ENCODE measurements around the gene NDUFS8.
"Not testable (repeated sequence)": the region's sequence is repeated elsewhere in the genome, so short reads cannot be mapped to it uniquely, and the experiment has no call there.

The NDUFS8 gene

DNA sequence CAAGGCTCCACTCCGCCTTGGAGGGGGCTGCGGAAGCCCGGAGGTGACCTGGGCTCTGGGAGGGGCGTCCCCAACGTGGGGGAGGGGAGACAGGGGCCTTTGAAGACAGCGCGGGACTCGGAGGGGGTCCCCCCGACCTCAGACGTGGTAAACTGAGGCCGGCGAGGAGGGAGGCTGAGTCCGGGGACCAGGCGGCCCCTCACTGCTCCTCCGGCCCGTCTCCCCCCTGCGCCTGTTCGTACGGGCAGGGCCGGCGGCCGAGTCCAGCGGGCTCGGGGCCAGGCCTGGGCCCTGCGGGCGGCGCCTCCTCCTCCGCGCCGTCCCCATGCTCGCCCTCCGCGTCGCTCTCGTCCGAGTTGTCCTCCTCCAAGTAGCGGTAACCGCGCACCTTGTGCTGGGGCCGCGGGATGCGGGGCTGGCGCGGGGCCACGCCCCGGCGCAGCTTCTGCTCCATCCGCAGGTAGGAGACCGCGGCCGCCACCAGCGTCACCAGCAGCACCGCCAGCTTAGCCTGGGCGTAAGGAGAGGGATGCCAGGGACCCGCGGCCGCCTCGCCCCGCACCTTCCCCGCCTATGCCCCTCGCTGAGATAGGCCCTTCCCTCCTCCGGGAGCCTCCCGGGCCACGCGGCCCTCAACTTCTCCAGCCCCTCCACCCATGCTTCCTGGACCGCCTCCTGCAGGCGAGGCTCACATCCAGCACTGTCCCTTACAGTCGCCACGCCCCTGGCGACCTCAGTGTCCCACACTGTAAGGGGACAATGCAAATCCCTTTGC is 38.9 kb upstream of the NDUFS8 start:
- not testable (repeated sequence) for H3K4me3 ChIP-seq (ENCODE audit: low read length); H3K9me3 ChIP-seq (ENCODE audit: control insufficient read depth, insufficient read depth, low read length); H3K4me2 ChIP-seq (ENCODE audit: low read length)

GRCh38 chr11:67993821-67994220 is 36.7 kb upstream of the NDUFS8 start:
- peak overlapping the region; percentile 30; the same call in 1 of the 2 replicates for H3K4me2 ChIP-seq (ENCODE audit: low read length)
- H3K4me3 ChIP-seq (ENCODE audit: low read length); H4K20me1 ChIP-seq (ENCODE audit: control insufficient read depth, insufficient read depth, low read depth, low read length): not testable (repeated sequence)

More for the DNA sequence above, 38.9 kb upstream of the NDUFS8 start:
- H3K27ac ChIP-seq (ENCODE audit: low read depth, low read length); H3K9me2 ChIP-seq (replicated peaks; ENCODE audit: control insufficient read depth, low read length); H4K20me1 ChIP-seq (ENCODE audit: control insufficient read depth, insufficient read depth, low read depth, low read length); H3F3A ChIP-seq (ENCODE audit: control insufficient read depth, insufficient read depth); H3K27me3 ChIP-seq (ENCODE audit: control insufficient read depth, low read length); H3K79me2 ChIP-seq (ENCODE audit: control insufficient read depth, low read length): not testable (repeated sequence)
- peaks cover 15% of the 10 kb centered on the region for H3K4me1 ChIP-seq (ENCODE audit: control insufficient read depth, low read length)
- peaks cover 18% of the 10 kb centered on the region for H3K36me3 ChIP-seq (ENCODE audit: control insufficient read depth, low read length)

GRCh38 chr11:67994387-67994786 is 36.1 kb upstream of the NDUFS8 start:
- H3K4me2 ChIP-seq (ENCODE audit: low read length); H3K27ac ChIP-seq (ENCODE audit: low read depth, low read length); H3K27me3 ChIP-seq (ENCODE audit: control insufficient read depth, low read length): not testable (repeated sequence)

More at GRCh38 chr11:67993821-67994220, 36.7 kb upstream of the NDUFS8 start:
- not testable (repeated sequence) for H3K27ac ChIP-seq (ENCODE audit: low read depth, low read length); H3F3A ChIP-seq (ENCODE audit: control insufficient read depth, insufficient read depth); H3K27me3 ChIP-seq (ENCODE audit: control insufficient read depth, low read length); H3K9me3 ChIP-seq (ENCODE audit: control insufficient read depth, insufficient read depth, low read length); H3K9me2 ChIP-seq (replicated peaks; ENCODE audit: control insufficient read depth, low read length); H3K79me2 ChIP-seq (ENCODE audit: control insufficient read depth, low read length)
- TF ChIP-seq CTCF (IDR thresholded peaks at IDR 0.05; ENCODE audit: low read depth, low read length, poor library complexity, severe bottlenecking): peak; percentile 49
- peaks cover 41% of the 10 kb centered on the region for H3K36me3 ChIP-seq (ENCODE audit: control insufficient read depth, low read length)
- H3K4me1 ChIP-seq (ENCODE audit: control insufficient read depth, low read length): peaks cover 20% of the 10 kb centered on the region

GRCh38 chr11:67995129-67995528 is 35.4 kb upstream of the NDUFS8 start:
- not testable (repeated sequence) for H3K79me2 ChIP-seq (ENCODE audit: control insufficient read depth, low read length); H3K27ac ChIP-seq (ENCODE audit: low read depth, low read length); H3K4me3 ChIP-seq (ENCODE audit: low read length); H3K27me3 ChIP-seq (ENCODE audit: control insufficient read depth, low read length); H4K20me1 ChIP-seq (ENCODE audit: control insufficient read depth, insufficient read depth, low read depth, low read length); H3F3A ChIP-seq (ENCODE audit: control insufficient read depth, insufficient read depth); H3K9me3 ChIP-seq (ENCODE audit: control insufficient read depth, insufficient read depth, low read length); H3K4me2 ChIP-seq (ENCODE audit: low read length); H3K9me2 ChIP-seq (replicated peaks; ENCODE audit: control insufficient read depth, low read length)
- H3K36me3 ChIP-seq (ENCODE audit: control insufficient read depth, low read length): peaks cover 53% of the 10 kb centered on the region
- H3K4me1 ChIP-seq (ENCODE audit: control insufficient read depth, low read length): peaks cover 20% of the 10 kb centered on the region

More at GRCh38 chr11:67994387-67994786, 36.1 kb upstream of the NDUFS8 start:
- Histone ChIP-seq H3K36me3 (ENCODE audit: control insufficient read depth, low read length) (peaks cover 46% of the 10 kb centered on the region), H3K4me1 (ENCODE audit: control insufficient read depth, low read length) (peaks cover 20% of the 10 kb centered on the region)
- not testable (repeated sequence) for H3K9me3 ChIP-seq (ENCODE audit: control insufficient read depth, insufficient read depth, low read length); H3F3A ChIP-seq (ENCODE audit: control insufficient read depth, insufficient read depth); H4K20me1 ChIP-seq (ENCODE audit: control insufficient read depth, insufficient read depth, low read depth, low read length); H3K79me2 ChIP-seq (ENCODE audit: control insufficient read depth, low read length); H3K9me2 ChIP-seq (replicated peaks; ENCODE audit: control insufficient read depth, low read length); H3K4me3 ChIP-seq (ENCODE audit: low read length)

DNA sequence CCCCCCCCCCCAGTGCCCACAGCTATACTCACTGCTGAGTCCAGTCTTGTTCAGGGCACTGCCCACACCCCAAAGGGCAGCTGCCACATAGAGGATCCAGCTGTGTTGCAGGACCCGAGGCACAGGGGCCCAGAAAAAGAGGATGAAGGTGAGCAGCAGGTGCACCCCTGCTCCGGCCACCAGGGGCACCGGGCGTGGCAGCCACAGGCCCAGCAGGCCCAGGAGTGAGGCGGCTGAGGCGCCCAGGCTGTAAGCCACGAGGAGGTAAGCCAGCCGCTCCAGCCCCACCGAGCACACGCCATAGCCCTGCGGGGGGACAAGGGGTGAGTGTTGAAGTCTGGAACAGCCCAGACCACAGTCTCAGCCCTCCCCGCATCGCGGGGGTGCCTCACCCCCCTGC is 34.9 kb upstream of the NDUFS8 start:
- not testable (repeated sequence) for H4K20me1 ChIP-seq (ENCODE audit: control insufficient read depth, insufficient read depth, low read depth, low read length); H3K9me2 ChIP-seq (replicated peaks; ENCODE audit: control insufficient read depth, low read length); H3K9me3 ChIP-seq (ENCODE audit: control insufficient read depth, insufficient read depth, low read length); H3K4me2 ChIP-seq (ENCODE audit: low read length); H3K4me3 ChIP-seq (ENCODE audit: low read length); H3K27me3 ChIP-seq (ENCODE audit: control insufficient read depth, low read length); H3K79me2 ChIP-seq (ENCODE audit: control insufficient read depth, low read length); H3K27ac ChIP-seq (ENCODE audit: low read depth, low read length); H3F3A ChIP-seq (ENCODE audit: control insufficient read depth, insufficient read depth)
- Histone ChIP-seq H3K36me3 (ENCODE audit: control insufficient read depth, low read length) (peaks cover 56% of the 10 kb centered on the region), H3K4me1 (ENCODE audit: control insufficient read depth, low read length) (peaks cover 20% of the 10 kb centered on the region)

All from DOHH2 (cell line).